HepG2 (cell line): ENCODE results near the gene CCL16. TPM values are rescaled to one million over a fixed set of nuclear protein-coding genes. Genes with fewer than 3 reads are reported as not detected.

Experiments used
- ARID3A ChIP-seq: IDR thresholded peaks from 2 replicates; pipeline ENCODE4 v1.6.1; 2012; ENCODE audit warnings: low read depth, low read length, improper control_type of control experiment
- CBX2 ChIP-seq, 2 experiments: fragments of 200-600 bp in 1 of 2; sonication (generic); formaldehyde crosslinking in 1 of 2; IDR thresholded peaks; 2 replicates each; pipeline versions ENCODE4 v1.7.0 to v1.8.1; 2018 to 2022; ENCODE audit warnings: low read depth in 2 of 2, low read length in 1 of 2, mild to moderate bottlenecking in 1 of 2, missing genetic modification reagents in 1 of 2
- CSRNP2 ChIP-seq: sonication (generic); formaldehyde crosslinking; conservative IDR thresholded peaks from 2 replicates; pipeline ENCODE4 v1.8.0; 2022; ENCODE audit warnings: low read depth, missing genetic modification reagents
- DMAP1 ChIP-seq: IDR thresholded peaks from 2 replicates; pipeline ENCODE4 v1.6.1; 2016
- HDAC2 ChIP-seq: sonication (generic); formaldehyde crosslinking; IDR thresholded peaks from 2 replicates; pipeline ENCODE4 v1.4.0; 2020; ENCODE audit warnings: missing genetic modification reagents
- HINFP ChIP-seq: sonication (generic); formaldehyde crosslinking; IDR thresholded peaks from 2 replicates; pipeline ENCODE4 v1.4.0; 2020; ENCODE audit warnings: low read depth, mild to moderate bottlenecking, missing genetic modification reagents
- NFIC ChIP-seq: IDR thresholded peaks from 2 replicates; pipeline ENCODE4 v1.6.1; 2012; ENCODE audit warnings: mild to moderate bottlenecking, low read length, inconsistent platforms
- NRL ChIP-seq: sonication (generic); formaldehyde crosslinking; IDR thresholded peaks from 2 replicates; pipeline ENCODE4 v1.5.0; 2020; ENCODE audit warnings: missing genetic modification reagents, mild to moderate bottlenecking, moderate library complexity, borderline replicate concordance
- RFXAP ChIP-seq: sonication (generic); formaldehyde crosslinking; IDR thresholded peaks from 2 replicates; pipeline ENCODE4 v1.4.0; 2020; ENCODE audit warnings: missing genetic modification reagents, borderline replicate concordance
- RORA ChIP-seq: sonication (generic); formaldehyde crosslinking; IDR thresholded peaks from 2 replicates; pipeline ENCODE4 v1.5.0; 2020; ENCODE audit warnings: mild to moderate bottlenecking, missing genetic modification reagents, moderate library complexity
- TCF7 ChIP-seq: sonication (generic); IDR thresholded peaks from 2 replicates; pipeline ENCODE4 v1.6.1; 2016; ENCODE audit warnings: antibody characterized with exemption, low read depth
- TSC22D2 ChIP-seq: sonication (generic); formaldehyde crosslinking; IDR thresholded peaks from 2 replicates; pipeline ENCODE4 v1.5.1; 2020; ENCODE audit warnings: missing genetic modification reagents, mild to moderate bottlenecking, borderline replicate concordance
- ZFP62 ChIP-seq: sonication (generic); formaldehyde crosslinking; IDR thresholded peaks from 2 replicates; pipeline ENCODE4 v1.4.0; 2020; ENCODE audit warnings: missing genetic modification reagents
- ZMYM4 ChIP-seq: sonication (generic); formaldehyde crosslinking; IDR thresholded peaks from 2 replicates; pipeline ENCODE4 v1.8.1; 2023; ENCODE audit warnings: mild to moderate bottlenecking, missing genetic modification reagents
- ZNF501 ChIP-seq: sonication (generic); formaldehyde crosslinking; IDR thresholded peaks from 2 replicates; pipeline ENCODE4 v1.5.1; 2020; ENCODE audit warnings: mild to moderate bottlenecking, moderate library complexity, missing genetic modification reagents
- ZNF503 ChIP-seq: sonication (generic); formaldehyde crosslinking; IDR thresholded peaks from 2 replicates; pipeline ENCODE4 v1.4.0; 2020; ENCODE audit warnings: missing genetic modification reagents
- ZNF607 ChIP-seq: sonication (generic); formaldehyde crosslinking; IDR thresholded peaks from 2 replicates; pipeline ENCODE4 v1.5.1; 2020; ENCODE audit warnings: missing genetic modification reagents, mild to moderate bottlenecking, borderline replicate concordance
- ZNF761 ChIP-seq: sonication (generic); formaldehyde crosslinking; conservative IDR thresholded peaks from 2 replicates; pipeline ENCODE4 v1.4.0; 2020; ENCODE audit warnings: mild to moderate bottlenecking, missing genetic modification reagents
- polyA plus RNA-seq, 8 experiments: library from polyadenylated mRNA; depleted of rRNA in 3 of 8; stranded (reverse) in 7 of 8; unstranded in 1 of 8; fragments of >200 nt; fragmentation: Illumina TruSeq in 4 of 8; extraction: Trizol in 4 of 8; gene quantifications; 2 replicates each; pipeline versions ENCODE4 v1.2.1 to v1.2.3, GENCODE V29; 2011 to 2016; ENCODE audit warnings: low read depth in 4 of 8, missing spikeins in 1 of 8, mixed read lengths in 1 of 8; ENCODE audit not compliant: insufficient read depth in 1 of 8
- total RNA-seq, 5 experiments: library from RNA; depleted of rRNA; stranded (reverse); fragments of >200 nt; fragmentation: Illumina TruSeq; extraction: Trizol; gene quantifications; 2 replicates each; pipeline ENCODE4 v1.2.3, GENCODE V29; 2016; ENCODE audit warnings: low read depth in 1 of 5
- TF ChIP-seq, protein P1 (sequence below): fragments of 450-650 bp; IDR thresholded peaks from 2 replicates; pipeline ENCODE4 v1.6.1; 2017
- TF ChIP-seq, protein P2 (sequence below): sonication (generic); formaldehyde crosslinking; IDR thresholded peaks from 2 replicates; pipeline ENCODE4 v1.4.0; 2020; ENCODE audit warnings: missing genetic modification reagents, borderline replicate concordance

The CCL16 gene
- total and polyA plus RNA-seq, 2 of the 13 experiments (the other 11 are each of a cell fraction or from before 2014, with no cell fraction given), result 2.0 to 14.7 TPM

DNA sequence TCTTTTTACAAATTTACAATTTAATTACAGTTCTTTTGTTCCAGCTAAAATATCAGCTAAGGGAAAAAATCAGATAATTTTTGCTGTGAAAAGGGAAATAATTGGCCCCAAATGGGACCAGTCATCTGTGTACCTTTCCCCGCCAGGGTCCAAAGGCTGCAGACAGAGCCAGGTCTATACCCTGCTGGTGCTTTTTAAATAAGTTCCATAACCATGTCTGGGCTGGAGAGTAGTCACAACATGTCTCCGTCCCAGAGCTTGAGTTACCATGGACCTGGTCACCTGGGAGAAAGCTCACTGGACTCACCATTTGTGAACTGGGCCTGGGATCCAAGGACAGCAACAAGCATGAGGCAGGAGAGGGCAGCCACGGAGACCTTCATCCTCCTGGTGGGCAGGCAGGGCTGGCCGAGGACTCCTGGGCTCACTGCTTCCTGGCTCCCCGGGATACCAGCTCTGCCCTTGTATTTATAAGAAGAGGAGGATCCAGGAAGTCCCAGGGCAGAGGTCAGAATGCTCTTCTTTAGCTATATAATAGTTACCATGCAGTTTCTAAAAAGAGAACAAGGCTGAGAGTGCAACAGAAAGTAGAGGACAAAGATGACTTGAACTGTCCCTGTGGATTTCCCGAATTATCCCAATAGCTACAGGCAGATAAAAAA lies 19.9 kb upstream of the CCL16 start, which contains the start of gene CCL15 (continued):
- TF ChIP-seq, protein P1, sequence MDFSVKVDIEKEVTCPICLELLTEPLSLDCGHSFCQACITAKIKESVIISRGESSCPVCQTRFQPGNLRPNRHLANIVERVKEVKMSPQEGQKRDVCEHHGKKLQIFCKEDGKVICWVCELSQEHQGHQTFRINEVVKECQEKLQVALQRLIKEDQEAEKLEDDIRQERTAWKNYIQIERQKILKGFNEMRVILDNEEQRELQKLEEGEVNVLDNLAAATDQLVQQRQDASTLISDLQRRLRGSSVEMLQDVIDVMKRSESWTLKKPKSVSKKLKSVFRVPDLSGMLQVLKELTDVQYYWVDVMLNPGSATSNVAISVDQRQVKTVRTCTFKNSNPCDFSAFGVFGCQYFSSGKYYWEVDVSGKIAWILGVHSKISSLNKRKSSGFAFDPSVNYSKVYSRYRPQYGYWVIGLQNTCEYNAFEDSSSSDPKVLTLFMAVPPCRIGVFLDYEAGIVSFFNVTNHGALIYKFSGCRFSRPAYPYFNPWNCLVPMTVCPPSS, result no peak
- TF ChIP-seq NFIC (peak; percentile 47; the same call in 1 of the 2 replicates), ZNF501 (CRISPR knock-in tag) (no peak), HINFP (CRISPR knock-in tag) (no peak), RORA (CRISPR knock-in tag) (0 out of 2 replicates have a peak, but pooled peaks have one; percentile 29), CBX2 (IDR thresholded peaks at IDR 0.05; ENCODE audit: low read depth, low read length) (no peak), CBX2 (CRISPR knock-in tag; IDR thresholded peaks at IDR 0.05; ENCODE audit: low read depth) (no peak), ZNF761 (CRISPR knock-in tag) (no peak), DMAP1 (no peak), ZFP62 (CRISPR knock-in tag) (no peak), RFXAP (no peak), TCF7 (no peak), NRL (CRISPR knock-in tag) (no peak), HDAC2 (CRISPR knock-in tag) (no peak), ARID3A (0 out of 2 replicates have a peak, but pooled peaks have one; percentile 3), CSRNP2 (no peak), TSC22D2 (CRISPR knock-in tag) (no peak), ZMYM4 (CRISPR knock-in tag) (no peak), ZNF607 (no peak), ZNF503 (CRISPR knock-in tag) (no peak)
- TF ChIP-seq, protein P2, sequence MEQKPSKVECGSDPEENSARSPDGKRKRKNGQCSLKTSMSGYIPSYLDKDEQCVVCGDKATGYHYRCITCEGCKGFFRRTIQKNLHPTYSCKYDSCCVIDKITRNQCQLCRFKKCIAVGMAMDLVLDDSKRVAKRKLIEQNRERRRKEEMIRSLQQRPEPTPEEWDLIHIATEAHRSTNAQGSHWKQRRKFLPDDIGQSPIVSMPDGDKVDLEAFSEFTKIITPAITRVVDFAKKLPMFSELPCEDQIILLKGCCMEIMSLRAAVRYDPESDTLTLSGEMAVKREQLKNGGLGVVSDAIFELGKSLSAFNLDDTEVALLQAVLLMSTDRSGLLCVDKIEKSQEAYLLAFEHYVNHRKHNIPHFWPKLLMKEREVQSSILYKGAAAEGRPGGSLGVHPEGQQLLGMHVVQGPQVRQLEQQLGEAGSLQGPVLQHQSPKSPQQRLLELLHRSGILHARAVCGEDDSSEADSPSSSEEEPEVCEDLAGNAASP, result peak; percentile 4; the same call in 1 of the 2 replicates
